Putamen (tissue), 1 donor: ENCODE results near the gene EEF2K.

Experiments
- DNase-seq: peaks from one replicate; pipeline ENCODE4 v3.0.0-alpha.2; 2016; ENCODE audit warnings: low spot score

The EEF2K gene

GRCh38 chr16:22336581-22336980, 130.5 kb downstream of the EEF2K start:
- no peak for DNase-seq

- no peak for DNase-seq
These were observed 131.0 kb downstream of the EEF2K start for GRCh38 chr16:22337045-22337444.

DNA sequence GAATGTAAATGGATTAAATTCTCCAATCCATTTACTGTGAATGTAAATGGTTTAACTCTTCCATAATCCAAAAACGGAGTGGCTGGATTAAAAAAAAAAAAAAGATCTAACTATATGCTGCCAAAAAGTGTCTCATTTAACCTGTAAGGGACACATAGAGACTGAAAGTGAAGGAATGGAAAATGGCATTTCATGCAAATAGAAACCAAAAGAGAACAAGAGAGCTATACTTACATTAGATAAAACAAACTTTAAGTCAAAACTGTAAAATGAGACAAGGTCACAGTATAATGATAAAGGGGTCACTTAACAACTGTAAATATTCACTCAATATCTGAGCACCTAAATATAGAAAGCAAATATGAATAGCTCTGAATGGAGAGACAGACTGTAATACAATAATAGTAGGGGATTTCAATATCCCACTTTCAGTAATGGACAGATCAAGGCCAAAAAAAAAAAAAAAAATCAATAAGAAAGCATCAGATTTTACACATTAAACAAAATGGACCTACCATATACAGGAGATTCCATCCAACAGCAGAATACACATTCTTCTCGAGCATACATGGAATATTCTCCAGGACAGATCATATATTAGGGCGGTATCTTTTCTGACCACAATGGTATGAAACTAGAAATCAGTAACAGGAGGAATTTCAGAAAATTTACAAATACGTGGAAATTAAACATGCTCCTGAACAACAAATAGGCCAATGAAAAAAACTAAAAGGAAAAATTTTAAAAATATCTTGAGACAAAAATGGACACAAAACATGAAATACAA, 132.0 kb downstream of the EEF2K start:
- no peak for DNase-seq
